ENCODE measurements around the gene MTA1.

The MTA1 gene

DNA sequence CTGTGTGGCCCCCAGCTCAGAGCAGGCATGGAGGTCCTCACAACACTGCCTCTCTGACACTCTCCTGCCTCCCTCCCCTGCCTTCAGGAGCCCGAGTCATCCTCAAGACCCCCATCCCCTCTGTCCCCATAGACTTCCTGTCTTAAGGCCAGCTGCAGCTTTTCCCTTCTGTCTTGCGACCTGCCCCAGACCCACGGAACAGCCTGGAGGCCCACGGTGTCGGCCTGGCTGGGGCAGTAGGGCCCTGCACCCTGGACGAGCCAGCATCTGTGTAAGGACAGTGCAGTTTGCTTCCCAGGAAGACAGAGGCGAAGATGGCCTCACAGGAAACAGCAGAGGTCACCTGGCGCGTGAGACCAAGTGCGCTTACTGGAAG, 81.1 kb downstream of the MTA1 start:
- H3K4me2 ChIP-seq (ENCODE audit: low read length): no peak overlapping the region

DNA sequence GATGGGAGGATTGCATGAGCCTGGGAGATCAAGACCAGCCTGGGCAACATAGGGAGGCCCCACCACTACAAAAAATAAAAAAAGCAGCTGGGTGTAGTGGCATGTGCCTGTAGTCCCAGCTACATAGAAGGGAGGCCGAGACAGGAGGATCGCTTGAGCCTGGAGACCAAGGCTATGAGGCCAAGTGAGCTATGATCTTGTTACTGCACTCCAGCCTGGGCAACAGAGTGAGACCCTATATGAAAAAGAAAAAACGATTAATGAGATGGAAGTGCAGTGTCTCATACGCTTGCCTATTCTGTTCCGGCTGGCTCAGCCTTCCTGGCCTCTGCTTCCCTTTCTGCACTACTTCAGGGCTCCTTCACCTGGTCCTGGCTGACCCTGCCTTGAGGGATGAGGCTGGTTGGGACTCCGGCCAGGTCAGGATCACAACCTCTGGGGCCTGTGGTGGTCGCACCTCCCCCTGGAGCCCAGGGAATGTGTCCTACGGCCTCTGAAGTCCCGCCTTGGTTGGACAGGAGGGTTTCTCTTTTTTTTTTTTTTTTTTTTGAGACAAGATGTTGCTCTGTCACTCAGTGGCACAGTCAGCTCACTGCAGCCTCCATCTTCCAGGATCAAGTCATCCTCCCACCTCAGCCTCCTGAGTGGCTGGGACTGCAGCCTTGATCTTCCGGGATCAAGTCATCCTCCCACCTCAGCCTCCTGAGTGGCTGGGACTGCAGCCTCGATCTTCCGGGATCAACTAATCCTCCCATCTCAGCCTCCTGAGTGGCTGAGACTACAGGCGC, 82.1 kb downstream of the MTA1 start:
- no peak for TF ChIP-seq EZH2 (IDR thresholded peaks at IDR 0.05; ENCODE audit: borderline replicate concordance, low read length)
- TF ChIP-seq, protein P1, sequence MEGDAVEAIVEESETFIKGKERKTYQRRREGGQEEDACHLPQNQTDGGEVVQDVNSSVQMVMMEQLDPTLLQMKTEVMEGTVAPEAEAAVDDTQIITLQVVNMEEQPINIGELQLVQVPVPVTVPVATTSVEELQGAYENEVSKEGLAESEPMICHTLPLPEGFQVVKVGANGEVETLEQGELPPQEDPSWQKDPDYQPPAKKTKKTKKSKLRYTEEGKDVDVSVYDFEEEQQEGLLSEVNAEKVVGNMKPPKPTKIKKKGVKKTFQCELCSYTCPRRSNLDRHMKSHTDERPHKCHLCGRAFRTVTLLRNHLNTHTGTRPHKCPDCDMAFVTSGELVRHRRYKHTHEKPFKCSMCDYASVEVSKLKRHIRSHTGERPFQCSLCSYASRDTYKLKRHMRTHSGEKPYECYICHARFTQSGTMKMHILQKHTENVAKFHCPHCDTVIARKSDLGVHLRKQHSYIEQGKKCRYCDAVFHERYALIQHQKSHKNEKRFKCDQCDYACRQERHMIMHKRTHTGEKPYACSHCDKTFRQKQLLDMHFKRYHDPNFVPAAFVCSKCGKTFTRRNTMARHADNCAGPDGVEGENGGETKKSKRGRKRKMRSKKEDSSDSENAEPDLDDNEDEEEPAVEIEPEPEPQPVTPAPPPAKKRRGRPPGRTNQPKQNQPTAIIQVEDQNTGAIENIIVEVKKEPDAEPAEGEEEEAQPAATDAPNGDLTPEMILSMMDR (IDR thresholded peaks at IDR 0.05; ENCODE audit: low read length): no peak
- Histone ChIP-seq H3K27me3 (ENCODE audit: insufficient read depth, low read length) (0 out of 2 replicates have a peak, but pooled peaks cover 5% of the 10 kb centered on the region), H3K9ac (ENCODE audit: low read length) (no peak overlapping the region), H3F3A (ENCODE audit: insufficient read depth, low read length) (no peaks in the 10 kb centered on the region), H3K4me1 (ENCODE audit: insufficient read depth, low read length, severe bottlenecking) (no peaks in the 10 kb centered on the region), H4K20me1 (ENCODE audit: insufficient read depth, low read length) (no peaks in the 10 kb centered on the region), H3K79me2 (ENCODE audit: insufficient read depth, low read length) (no peaks in the 10 kb centered on the region), H3K9me3 (ENCODE audit: low read length) (no peaks in the 10 kb centered on the region), H3K4me3 (ENCODE audit: low read depth, low read length, poor library complexity, severe bottlenecking) (no peak overlapping the region), H3K36me3 (ENCODE audit: insufficient read depth, low read length) (peaks cover 10% of the 10 kb centered on the region), H3K4me2 (ENCODE audit: low read length) (no peak overlapping the region), H3K9me2 (ENCODE audit: low read depth, low read length) (no peaks in the 10 kb centered on the region), H2AFZ (ENCODE audit: low read length) (no peak overlapping the region), H3K27ac (ENCODE audit: low read depth, low read length, poor library complexity, severe bottlenecking) (no peak overlapping the region)

More for the DNA sequence above, 81.1 kb downstream of the MTA1 start:
- Histone ChIP-seq H3K4me1 (ENCODE audit: insufficient read depth, low read length, severe bottlenecking) (no peaks in the 10 kb centered on the region), H2AFZ (ENCODE audit: low read length) (no peak overlapping the region), H3K9ac (ENCODE audit: low read length) (no peak overlapping the region), H3K9me2 (ENCODE audit: low read depth, low read length) (no peaks in the 10 kb centered on the region), H3K27ac (ENCODE audit: low read depth, low read length, poor library complexity, severe bottlenecking) (no peak overlapping the region), H3K4me3 (ENCODE audit: low read depth, low read length, poor library complexity, severe bottlenecking) (no peak overlapping the region), H3K79me2 (ENCODE audit: insufficient read depth, low read length) (no peaks in the 10 kb centered on the region), H4K20me1 (ENCODE audit: insufficient read depth, low read length) (no peaks in the 10 kb centered on the region), H3F3A (ENCODE audit: insufficient read depth, low read length) (no peaks in the 10 kb centered on the region), H3K27me3 (ENCODE audit: insufficient read depth, low read length) (0 out of 2 replicates have a peak, but pooled peaks cover 5% of the 10 kb centered on the region), H3K9me3 (ENCODE audit: low read length) (no peaks in the 10 kb centered on the region), H3K36me3 (ENCODE audit: insufficient read depth, low read length) (peaks cover 10% of the 10 kb centered on the region)
- no peak for TF ChIP-seq EZH2 (IDR thresholded peaks at IDR 0.05; ENCODE audit: borderline replicate concordance, low read length)
- TF ChIP-seq, protein P1 (IDR thresholded peaks at IDR 0.05; ENCODE audit: low read length): no peak

DNA sequence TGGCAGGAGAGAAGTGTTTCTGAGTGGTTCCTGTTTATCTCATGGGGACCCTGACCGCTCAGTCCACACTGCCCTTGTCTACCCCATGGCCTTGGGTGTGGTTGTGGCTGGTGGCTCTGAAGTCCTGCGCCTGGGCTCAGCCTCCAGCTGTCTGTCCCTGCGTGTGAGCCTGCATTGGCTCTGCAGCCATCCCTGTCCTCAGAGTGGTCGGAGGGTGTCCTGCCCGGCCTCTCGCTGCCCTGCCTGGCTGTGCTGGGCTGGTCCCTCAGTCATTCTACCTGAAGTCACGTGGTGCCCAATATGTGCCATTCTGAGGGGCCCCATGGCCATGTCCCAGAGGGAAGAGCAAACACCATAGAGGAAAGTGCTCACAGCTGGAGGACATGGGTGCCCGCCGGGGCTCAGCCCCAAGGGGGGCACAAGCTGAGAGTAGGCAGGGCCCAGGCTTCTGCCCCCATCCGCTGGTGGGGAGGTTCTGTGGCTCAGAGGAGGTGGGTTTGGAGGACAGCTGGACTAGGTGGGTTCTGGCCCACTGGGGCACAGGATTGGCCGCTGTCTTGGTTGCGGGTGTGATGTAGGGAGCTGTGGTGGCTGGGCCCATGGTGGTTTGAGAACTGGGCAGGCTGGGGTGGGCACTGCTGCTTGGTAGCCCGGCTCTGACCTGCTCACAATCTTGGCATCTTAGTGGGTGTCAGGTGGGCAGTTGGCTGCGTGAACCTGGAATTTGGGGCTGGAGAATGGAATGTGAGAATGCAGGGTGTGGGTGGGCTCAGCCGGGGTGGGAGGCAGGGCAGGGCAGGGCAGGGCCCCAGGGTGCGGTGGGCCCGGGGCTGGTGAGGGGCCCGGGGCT, 83.0 kb downstream of the MTA1 start:
- H3K79me2 ChIP-seq (ENCODE audit: insufficient read depth, low read length): no peaks in the 10 kb centered on the region
- H3K27ac ChIP-seq (ENCODE audit: low read depth, low read length, poor library complexity, severe bottlenecking): no peak overlapping the region
- no peak overlapping the region for H3K4me2 ChIP-seq (ENCODE audit: low read length)
- H2AFZ ChIP-seq (ENCODE audit: low read length): no peak overlapping the region
- H4K20me1 ChIP-seq (ENCODE audit: insufficient read depth, low read length): no peaks in the 10 kb centered on the region
- peaks cover 10% of the 10 kb centered on the region for H3K36me3 ChIP-seq (ENCODE audit: insufficient read depth, low read length)
- H3F3A ChIP-seq (ENCODE audit: insufficient read depth, low read length): no peaks in the 10 kb centered on the region
- H3K9me2 ChIP-seq (ENCODE audit: low read depth, low read length): no peaks in the 10 kb centered on the region
- H3K4me1 ChIP-seq (ENCODE audit: insufficient read depth, low read length, severe bottlenecking): no peaks in the 10 kb centered on the region
- H3K27me3 ChIP-seq (ENCODE audit: insufficient read depth, low read length): 0 out of 2 replicates have a peak, but pooled peaks cover 5% of the 10 kb centered on the region
- H3K9me3 ChIP-seq (ENCODE audit: low read length): no peaks in the 10 kb centered on the region
- TF ChIP-seq, protein P1 (IDR thresholded peaks at IDR 0.05; ENCODE audit: low read length): no peak
- TF ChIP-seq EZH2 (IDR thresholded peaks at IDR 0.05; ENCODE audit: borderline replicate concordance, low read length): no peak
- H3K4me3 ChIP-seq (ENCODE audit: low read depth, low read length, poor library complexity, severe bottlenecking): no peak overlapping the region
- no peak overlapping the region for H3K9ac ChIP-seq (ENCODE audit: low read length)
